ENCODE data around the gene GSTA3. TPM values are rescaled to one million over a fixed set of nuclear protein-coding genes. Genes with fewer than 3 reads are reported as not detected.

Gene GSTA3
- polyA plus RNA-seq, 1 of the 3 experiments (the other 2 are of a cell fraction), result not detected

DNA sequence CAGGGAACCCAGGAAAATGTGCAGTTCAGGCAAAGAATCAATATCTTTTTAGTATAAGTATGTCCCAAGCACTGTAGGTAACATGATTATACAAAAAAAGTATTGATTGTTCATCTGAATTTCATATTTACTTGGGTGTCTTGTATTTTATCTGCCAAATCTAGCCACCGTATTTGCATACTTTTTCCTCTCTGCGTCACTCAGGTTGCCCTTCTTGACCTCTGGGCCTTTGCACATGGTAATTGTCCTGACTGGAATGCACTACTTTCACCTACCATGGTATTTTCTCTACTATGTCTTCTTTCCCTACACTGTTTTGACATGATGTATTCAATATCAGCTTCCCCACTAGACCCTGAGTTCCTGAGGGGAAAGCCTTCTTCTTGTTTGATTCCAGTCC, 15.2 kb downstream of the GSTA3 start:
- no peak for DNase-seq
- ChIA-PET POLR2A (no interaction called here), CTCF (interaction anchor here (0.6 kb wide), 1 partner anchor 37 kb away, joined by 4 read pairs; no protein-coding TSS in a partner anchor)
- Histone ChIP-seq H3K9ac (no peak overlapping the region), H4K20me1 (ENCODE audit: insufficient read depth) (no peaks in the 10 kb centered on the region), H3K79me2 (ENCODE audit: insufficient read depth) (no peaks in the 10 kb centered on the region), H3K4me2 (no peak overlapping the region), H3K27ac (ENCODE audit: low read depth in 2 of 2, low read length in 1 of 2) (no peak overlapping the region), H2AFZ (ENCODE audit: low read depth) (no peak overlapping the region), H3K9me3 (no peaks in the 10 kb centered on the region), H3K27me3 (ENCODE audit: insufficient read depth) (no peaks in the 10 kb centered on the region), H3K4me3 (ENCODE audit: low read depth in 2 of 2, low read length in 1 of 2) (no peak overlapping the region), H3K9me2 (no peaks in the 10 kb centered on the region), H3F3A (replicated peaks; ENCODE audit: insufficient read depth) (no peaks in the 10 kb centered on the region), H3K36me3 (replicated peaks in 1 of 2; ENCODE audit: control insufficient read depth in 1 of 2, insufficient read depth in 2 of 2, low read length in 1 of 2) (no peaks in the 10 kb centered on the region), H3K4me1 (ENCODE audit: control insufficient read depth in 1 of 2, insufficient read depth in 2 of 2, low read depth in 1 of 2, low read length in 1 of 2) (no peaks in the 10 kb centered on the region)
- TF ChIP-seq, protein P1, sequence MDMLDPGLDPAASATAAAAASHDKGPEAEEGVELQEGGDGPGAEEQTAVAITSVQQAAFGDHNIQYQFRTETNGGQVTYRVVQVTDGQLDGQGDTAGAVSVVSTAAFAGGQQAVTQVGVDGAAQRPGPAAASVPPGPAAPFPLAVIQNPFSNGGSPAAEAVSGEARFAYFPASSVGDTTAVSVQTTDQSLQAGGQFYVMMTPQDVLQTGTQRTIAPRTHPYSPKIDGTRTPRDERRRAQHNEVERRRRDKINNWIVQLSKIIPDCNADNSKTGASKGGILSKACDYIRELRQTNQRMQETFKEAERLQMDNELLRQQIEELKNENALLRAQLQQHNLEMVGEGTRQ (IDR thresholded peaks at IDR 0.05; ENCODE audit: borderline replicate concordance, low read depth, low read length), result no peak
- no peak for TF ChIP-seq JUND (IDR thresholded peaks at IDR 0.05)
- TF ChIP-seq NRF1 (IDR thresholded peaks at IDR 0.05; ENCODE audit: low read depth, low read length), result no peak
- 76% methylated on average over 2 of the region's 2 CpGs for WGBS (ENCODE audit: low lambda C conversion rate)

DNA sequence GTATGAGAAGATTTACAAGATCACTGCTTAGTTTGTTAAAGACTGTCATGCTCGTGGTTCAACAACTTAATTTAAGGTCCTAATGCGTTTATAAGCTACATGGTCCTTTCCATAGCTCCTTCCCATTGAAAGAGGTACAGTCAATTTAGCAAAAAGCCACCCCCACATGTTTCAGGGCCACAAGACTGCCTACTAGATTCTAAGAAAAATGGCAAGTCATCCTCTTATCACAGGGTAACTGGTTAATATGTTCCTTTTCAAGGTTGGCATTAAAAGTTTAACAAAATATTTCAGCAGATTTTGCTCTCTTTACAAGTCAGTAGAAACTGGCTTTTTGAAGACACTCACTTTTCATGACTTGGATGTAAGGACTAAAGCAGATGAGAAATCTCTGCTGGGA, 15.7 kb downstream of the GSTA3 start:
- Histone ChIP-seq H3K4me1 (ENCODE audit: control insufficient read depth in 1 of 2, insufficient read depth in 2 of 2, low read depth in 1 of 2, low read length in 1 of 2) (no peaks in the 10 kb centered on the region), H4K20me1 (ENCODE audit: insufficient read depth) (no peaks in the 10 kb centered on the region), H3K27me3 (ENCODE audit: insufficient read depth) (no peaks in the 10 kb centered on the region), H3K9me3 (no peaks in the 10 kb centered on the region), H3K9me2 (no peaks in the 10 kb centered on the region), H3K36me3 (replicated peaks in 1 of 2; ENCODE audit: control insufficient read depth in 1 of 2, insufficient read depth in 2 of 2, low read length in 1 of 2) (no peaks in the 10 kb centered on the region), H3F3A (replicated peaks; ENCODE audit: insufficient read depth) (no peaks in the 10 kb centered on the region), H3K4me2 (no peak overlapping the region), H3K4me3 (ENCODE audit: low read depth in 2 of 2, low read length in 1 of 2) (no peak overlapping the region), H3K79me2 (ENCODE audit: insufficient read depth) (no peaks in the 10 kb centered on the region), H2AFZ (ENCODE audit: low read depth) (no peak overlapping the region), H3K27ac (ENCODE audit: low read depth in 2 of 2, low read length in 1 of 2) (no peak overlapping the region), H3K9ac (no peak overlapping the region)
- CTCF ChIA-PET, result interaction anchor here (0.6 kb wide), 1 partner anchor 37 kb away, joined by 4 read pairs; no protein-coding TSS in a partner anchor
- 41% methylated on average over 2 of the region's 2 CpGs for WGBS (ENCODE audit: low lambda C conversion rate)
- DNase-seq, result no peak
- POLR2A ChIA-PET, result no interaction called here
- TF ChIP-seq, protein P2, sequence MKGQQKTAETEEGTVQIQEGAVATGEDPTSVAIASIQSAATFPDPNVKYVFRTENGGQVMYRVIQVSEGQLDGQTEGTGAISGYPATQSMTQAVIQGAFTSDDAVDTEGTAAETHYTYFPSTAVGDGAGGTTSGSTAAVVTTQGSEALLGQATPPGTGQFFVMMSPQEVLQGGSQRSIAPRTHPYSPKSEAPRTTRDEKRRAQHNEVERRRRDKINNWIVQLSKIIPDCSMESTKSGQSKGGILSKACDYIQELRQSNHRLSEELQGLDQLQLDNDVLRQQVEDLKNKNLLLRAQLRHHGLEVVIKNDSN (IDR thresholded peaks at IDR 0.05; ENCODE audit: borderline replicate concordance, low read depth), result no peak
- TF ChIP-seq POLR2AphosphoS5 (IDR thresholded peaks at IDR 0.05; ENCODE audit: low read depth, low read length), result no peak
- no peak for TF ChIP-seq FOSL2 (IDR thresholded peaks at IDR 0.05; ENCODE audit: borderline replicate concordance, low read depth)
- TF ChIP-seq RCOR1 (IDR thresholded peaks at IDR 0.05; ENCODE audit: low read length), result no peak
- no peak for TF ChIP-seq SMC3 (IDR thresholded peaks at IDR 0.05; ENCODE audit: low read depth, low read length)
- TF ChIP-seq EZH2phosphoT487 (IDR thresholded peaks at IDR 0.05; ENCODE audit: borderline replicate concordance, low read depth), result no peak
- TF ChIP-seq, protein P1 (IDR thresholded peaks at IDR 0.05; ENCODE audit: borderline replicate concordance, low read depth, low read length), result no peak

Data from SK-N-SH (cell line).